ENCODE measurements around the gene LINC00237.

DNA sequence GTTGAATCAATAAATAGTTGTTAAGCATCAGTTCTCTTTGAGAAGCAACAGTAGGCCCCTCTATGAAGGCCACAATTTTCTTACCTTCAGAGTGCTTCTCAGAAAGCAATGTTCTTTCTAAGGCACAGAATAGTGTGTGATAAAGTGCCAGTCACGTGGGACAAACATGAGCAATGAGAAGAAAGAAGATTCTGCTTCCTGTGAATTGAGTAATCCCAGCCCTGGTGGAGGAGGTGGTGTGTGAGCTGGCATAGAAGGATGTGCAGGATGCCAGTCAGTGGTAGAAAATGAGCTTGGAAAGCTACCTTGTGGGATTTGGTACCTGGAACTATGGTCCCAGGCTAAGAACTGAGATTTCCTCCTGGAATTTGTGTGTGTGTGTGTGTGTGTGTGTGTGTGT, 41.4 kb upstream of the LINC00237 start:
- TF ChIP-seq, protein P1, sequence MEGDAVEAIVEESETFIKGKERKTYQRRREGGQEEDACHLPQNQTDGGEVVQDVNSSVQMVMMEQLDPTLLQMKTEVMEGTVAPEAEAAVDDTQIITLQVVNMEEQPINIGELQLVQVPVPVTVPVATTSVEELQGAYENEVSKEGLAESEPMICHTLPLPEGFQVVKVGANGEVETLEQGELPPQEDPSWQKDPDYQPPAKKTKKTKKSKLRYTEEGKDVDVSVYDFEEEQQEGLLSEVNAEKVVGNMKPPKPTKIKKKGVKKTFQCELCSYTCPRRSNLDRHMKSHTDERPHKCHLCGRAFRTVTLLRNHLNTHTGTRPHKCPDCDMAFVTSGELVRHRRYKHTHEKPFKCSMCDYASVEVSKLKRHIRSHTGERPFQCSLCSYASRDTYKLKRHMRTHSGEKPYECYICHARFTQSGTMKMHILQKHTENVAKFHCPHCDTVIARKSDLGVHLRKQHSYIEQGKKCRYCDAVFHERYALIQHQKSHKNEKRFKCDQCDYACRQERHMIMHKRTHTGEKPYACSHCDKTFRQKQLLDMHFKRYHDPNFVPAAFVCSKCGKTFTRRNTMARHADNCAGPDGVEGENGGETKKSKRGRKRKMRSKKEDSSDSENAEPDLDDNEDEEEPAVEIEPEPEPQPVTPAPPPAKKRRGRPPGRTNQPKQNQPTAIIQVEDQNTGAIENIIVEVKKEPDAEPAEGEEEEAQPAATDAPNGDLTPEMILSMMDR (IDR thresholded peaks at IDR 0.05): no peak
- no peak for TF ChIP-seq POLR2A (IDR thresholded peaks at IDR 0.05)
